T-helper 22 cell (primary cell): ENCODE data around the gene NPY4R.
"Not testable (repeated sequence)": the region's sequence is repeated elsewhere in the genome, so short reads cannot be mapped to it uniquely, and the experiment has no call there.

ENCODE experiments used
- DNase-seq: peaks from one replicate; pipeline ENCODE4 v3.0.0-alpha.2; 2020; ENCODE audit warnings: low read depth

NPY4R gene, protein sequence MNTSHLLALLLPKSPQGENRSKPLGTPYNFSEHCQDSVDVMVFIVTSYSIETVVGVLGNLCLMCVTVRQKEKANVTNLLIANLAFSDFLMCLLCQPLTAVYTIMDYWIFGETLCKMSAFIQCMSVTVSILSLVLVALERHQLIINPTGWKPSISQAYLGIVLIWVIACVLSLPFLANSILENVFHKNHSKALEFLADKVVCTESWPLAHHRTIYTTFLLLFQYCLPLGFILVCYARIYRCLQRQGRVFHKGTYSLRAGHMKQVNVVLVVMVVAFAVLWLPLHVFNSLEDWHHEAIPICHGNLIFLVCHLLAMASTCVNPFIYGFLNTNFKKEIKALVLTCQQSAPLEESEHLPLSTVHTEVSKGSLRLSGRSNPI

GRCh38 chr10:46465765-46466164 is at the start of gene NPY4R:
NPY4R (minus strand) TSS chr10:46465958; CDS start chr10:46462635, 3,323 bp downstream.
- not testable (repeated sequence) for DNase-seq

GRCh38 chr10:46515366-46515765 is 49.6 kb upstream of the NPY4R start:
- DNase-seq, result no peak

DNA sequence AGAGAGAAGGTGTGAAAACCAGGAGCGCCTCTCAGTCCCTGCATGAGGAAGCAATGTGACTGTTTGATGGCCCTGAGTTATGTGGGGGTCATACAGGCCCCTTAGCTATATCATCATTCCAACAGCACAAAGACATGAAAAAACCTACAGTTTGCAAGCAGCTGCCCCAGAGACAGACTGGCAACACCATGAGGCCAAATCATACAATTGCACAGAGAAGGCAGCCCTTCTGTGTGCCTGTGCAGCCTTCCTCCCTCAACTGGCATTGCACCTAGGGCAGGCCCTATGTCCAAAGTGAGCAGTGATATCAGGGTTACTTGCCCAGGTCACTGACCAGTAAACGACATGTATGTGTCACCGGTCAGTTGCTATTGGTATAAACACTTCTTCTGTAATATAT is 49.1 kb upstream of the NPY4R start:
- no peak for DNase-seq

- no peak for DNase-seq
Measured at GRCh38 chr10:46514431-46514861, 48.7 kb upstream of the NPY4R start.

DNA sequence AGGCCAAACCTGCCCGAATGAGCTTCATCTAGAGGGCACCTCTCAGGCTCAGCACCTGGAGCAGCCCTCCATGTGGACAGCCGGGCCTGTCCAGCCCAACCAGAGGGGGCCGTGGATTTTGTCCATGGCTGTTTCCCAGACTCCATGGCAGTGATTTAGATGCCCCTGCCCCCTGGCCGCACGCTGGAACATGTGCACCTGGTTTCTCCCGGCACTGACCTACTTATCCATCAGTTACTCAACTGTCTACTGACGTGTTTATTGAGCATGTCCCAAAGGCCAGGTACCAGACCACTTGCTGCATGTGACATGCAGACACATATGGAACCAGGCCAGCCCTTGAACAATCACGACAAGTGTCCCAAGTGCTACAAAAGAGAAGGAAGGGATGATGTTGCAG is 47.6 kb upstream of the NPY4R start:
- DNase-seq, result not testable (repeated sequence)

GRCh38 chr10:46512725-46513124 is 47.0 kb upstream of the NPY4R start:
- DNase-seq, result not testable (repeated sequence)

DNA sequence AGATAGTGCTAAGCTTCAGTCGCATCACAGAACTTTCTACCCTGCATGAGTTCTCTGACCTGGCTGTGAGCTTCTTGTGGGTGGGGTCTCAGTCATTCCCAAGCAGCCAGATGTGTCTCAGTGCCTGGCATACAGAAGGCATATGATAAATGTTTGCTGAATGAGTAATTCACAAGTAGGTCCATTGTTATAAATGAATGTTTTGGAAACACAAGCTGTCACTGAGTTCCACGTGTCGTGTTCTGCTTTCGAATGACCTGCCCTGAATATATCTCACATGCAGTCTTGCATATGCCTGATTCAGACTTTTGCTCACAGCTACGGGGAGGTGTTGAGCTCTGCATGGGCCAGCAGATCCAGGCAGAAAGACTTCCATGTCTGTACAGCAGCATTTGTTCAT is 46.2 kb upstream of the NPY4R start:
- not testable (repeated sequence) for DNase-seq

DNA sequence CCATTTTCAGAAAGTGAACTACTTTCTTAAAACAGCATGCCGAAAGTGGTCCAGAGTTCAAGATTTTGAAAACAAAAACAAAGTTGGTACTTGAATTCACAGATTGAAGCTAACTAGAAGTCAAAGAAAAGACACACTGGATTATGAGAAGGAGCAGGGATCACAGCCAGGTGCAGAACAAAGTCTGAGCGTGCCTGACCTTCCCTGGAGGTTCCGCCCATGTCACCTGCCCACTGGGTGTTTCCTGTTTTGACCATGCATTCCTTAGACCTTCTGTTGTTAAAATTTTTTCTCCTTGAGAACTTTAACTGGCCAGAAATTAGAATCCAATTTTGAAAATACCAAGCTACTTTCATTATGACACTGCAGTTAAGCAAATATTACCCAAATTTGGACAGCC is 34.2 kb upstream of the NPY4R start:
- DNase-seq, result not testable (repeated sequence)

GRCh38 chr10:46498985-46499703 is 33.4 kb upstream of the NPY4R start:
- not testable (repeated sequence) for DNase-seq

GRCh38 chr10:46497878-46498277 is 32.1 kb upstream of the NPY4R start:
- not testable (repeated sequence) for DNase-seq

GRCh38 chr10:46497401-46497800 is 31.6 kb upstream of the NPY4R start:
- DNase-seq, result not testable (repeated sequence)

DNA sequence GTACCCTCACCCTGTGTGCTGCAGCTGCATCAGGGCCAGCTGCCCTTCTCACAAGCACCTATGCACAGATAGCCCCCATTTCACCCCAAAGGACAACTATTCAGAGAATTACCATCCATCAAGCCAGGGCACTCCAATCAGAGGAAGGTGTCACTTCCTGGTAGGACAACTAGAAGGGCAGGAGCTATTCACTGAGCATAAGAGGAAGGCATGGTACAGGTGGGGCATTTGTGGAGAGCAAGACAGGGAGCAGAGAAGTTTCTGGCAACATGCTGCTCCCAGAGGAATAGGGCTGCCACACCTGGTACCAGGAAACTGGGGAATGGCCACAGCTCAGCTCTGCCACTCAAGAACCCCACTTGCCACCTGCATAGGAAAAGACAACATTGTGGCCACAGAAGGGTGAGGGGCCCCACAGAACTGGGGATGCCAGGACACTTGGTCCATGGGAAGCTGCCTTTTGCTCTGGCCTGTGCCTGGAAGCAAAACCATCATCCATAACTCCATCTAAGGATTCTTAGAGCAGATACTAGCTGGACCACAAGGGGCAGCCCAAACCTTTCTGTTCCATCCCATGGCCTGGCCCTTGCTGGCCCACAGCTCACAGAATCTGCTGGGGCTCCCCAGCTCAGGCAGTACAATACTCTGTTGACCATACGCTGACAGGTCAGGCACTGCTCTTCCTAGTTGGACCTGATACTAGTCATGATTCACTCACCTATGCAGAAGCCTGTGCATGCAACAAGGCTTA is 25.8 kb upstream of the NPY4R start:
- DNase-seq, result not testable (repeated sequence)

DNA sequence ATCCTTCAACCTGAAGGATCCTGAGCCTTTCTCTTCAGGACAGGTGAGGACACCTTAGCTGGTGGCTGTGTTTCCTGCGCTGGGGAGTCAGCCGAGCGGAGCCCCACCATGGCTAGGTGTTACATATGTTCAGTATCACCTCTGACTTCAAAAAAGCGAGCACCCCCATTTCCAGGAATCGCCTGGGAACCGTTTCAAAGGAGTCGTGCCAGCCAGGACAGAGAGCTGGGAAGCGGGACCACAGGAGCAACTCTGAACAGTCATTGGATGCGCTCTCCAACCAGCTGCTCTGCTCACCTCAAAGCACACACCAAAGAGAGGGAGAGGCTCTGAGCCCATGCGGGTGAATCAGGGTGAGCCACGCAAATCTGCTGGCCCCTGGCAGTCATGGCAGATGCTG is 24.5 kb upstream of the NPY4R start:
- not testable (repeated sequence) for DNase-seq

DNA sequence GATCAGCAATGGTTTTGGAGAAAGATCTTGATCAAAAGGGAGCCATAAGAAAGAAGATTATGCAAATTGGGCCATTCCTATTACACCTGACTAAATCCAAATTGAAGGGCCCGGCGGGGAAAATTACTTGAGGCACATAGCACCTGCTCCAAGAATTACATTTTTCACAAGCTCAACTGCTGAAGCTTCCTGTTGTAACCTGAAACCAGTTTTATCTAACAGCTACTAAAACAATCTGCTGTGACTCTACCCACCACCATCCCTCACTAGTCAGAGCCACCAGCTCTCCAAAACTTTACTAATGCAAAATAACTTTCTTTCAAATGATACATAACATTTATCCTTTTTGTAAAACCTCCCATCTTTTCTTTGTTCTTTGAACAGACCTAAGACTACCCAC is 20.7 kb upstream of the NPY4R start:
- not testable (repeated sequence) for DNase-seq

- DNase-seq, result not testable (repeated sequence)
Measured at GRCh38 chr10:46474746-46475320, 9.1 kb upstream of the NPY4R start.

DNA sequence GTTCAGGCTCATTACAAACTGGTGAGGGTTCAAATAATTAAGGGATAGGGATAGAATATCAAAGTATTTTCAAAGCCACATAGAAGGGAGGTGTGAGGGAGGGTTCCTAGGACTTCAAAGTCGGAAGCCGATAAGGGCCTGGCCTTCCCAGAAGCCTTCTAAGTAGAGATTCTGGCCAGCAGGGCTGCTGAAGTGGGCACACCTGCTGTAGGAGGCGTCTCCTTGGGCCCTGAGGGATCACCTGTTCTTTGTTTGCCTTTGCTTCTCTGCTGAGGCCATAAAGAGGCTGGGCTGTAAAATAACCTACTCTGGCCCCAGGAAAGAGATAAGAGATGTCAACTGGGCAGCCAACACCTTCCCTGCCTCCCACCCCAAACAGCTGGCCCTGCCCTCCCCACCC is 8.0 kb upstream of the NPY4R start:
- not testable (repeated sequence) for DNase-seq

- not testable (repeated sequence) for DNase-seq
Measured at GRCh38 chr10:46470134-46470533, 4.4 kb upstream of the NPY4R start.

- DNase-seq, result not testable (repeated sequence)
Measured at GRCh38 chr10:46468119-46468809, 2.5 kb upstream of the NPY4R start.

DNA sequence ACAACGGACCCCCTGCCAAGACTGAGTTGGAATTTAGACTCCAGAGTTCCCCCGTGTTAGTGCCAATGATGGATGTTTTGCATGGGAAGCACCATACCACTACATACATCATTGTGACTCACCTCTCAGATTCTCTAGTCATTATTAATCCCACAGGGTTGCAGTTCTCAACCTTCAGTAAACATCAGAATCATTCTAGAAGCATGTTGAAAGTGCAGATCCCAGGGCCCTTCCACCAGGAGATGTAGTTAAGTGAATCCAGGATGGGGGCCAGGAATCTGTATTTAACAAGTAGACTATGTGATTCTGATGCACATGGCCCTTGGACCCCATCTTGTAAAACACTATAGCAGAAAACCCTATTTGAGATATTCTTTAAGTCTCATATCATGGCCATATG is 2.1 kb downstream of the NPY4R start:
- DNase-seq, result not testable (repeated sequence)

- DNase-seq, result not testable (repeated sequence)
Measured at GRCh38 chr10:46462276-46462675, 3.5 kb downstream of the NPY4R start.

DNA sequence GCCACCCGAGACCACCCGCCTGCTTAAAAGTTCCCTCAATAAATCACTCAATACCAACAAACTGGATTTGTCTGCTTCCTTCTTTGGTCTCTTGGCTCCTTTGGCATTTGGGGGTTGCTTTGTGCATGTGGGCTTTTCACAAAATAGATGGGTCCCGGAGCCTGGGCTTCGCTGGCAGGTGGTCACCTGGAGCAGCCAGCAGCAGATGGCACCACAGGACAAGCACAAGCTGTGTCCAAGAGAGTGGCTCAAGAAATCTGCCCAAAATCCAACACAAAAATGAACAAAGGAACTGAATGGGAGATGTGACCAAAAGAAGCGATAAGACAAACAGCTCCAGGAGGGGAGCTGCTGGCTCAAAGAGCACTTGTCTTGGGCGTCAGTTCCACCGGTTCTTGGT is 6.2 kb downstream of the NPY4R start:
- DNase-seq, result not testable (repeated sequence)
